ENCODE measurements around the gene ARMC7.
A peak's percentile ranks its signal among the peaks of the same experiment; 100 is the strongest.
"Not testable (repeated sequence)": the region's sequence is repeated elsewhere in the genome, so short reads cannot be mapped to it uniquely, and the experiment has no call there.

The ARMC7 gene

GRCh38 chr17:75154195-75155106, 44.7 kb downstream of the ARMC7 start, which contains the start of gene JPT1:
Gene JPT1 (minus strand): TSS chr17:75154512. CDS start chr17:75154397, 115 bp downstream.
- peak; percentile 93 to 98 (median 96) for DNase-seq

- DNase-seq, result no peak
Measured at GRCh38 chr17:75155191-75155601, 45.4 kb downstream of the ARMC7 start.

DNA sequence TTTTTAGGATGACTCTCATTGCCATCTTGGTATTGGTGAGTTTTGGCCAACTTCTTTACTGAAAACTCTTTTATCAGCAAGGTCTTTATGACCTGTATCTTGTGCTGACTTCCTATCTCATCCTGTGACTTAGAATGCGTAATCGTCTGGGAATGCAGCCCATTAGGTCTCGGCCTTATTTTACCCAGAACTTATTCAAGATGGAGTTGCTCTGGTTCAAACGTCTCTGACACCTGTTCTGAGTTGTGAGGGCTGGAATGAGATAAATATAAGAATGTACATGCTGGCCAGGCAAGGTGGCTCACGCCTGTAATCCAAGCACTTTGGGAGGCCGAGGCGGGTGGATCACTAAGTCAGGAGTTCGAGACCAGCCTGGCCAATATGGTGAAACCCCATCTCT, 48.7 kb downstream of the ARMC7 start:
- not testable (repeated sequence) for DNase-seq

GRCh38 chr17:75159196-75160031, 49.6 kb downstream of the ARMC7 start:
- DNase-seq, result no peak

DNA sequence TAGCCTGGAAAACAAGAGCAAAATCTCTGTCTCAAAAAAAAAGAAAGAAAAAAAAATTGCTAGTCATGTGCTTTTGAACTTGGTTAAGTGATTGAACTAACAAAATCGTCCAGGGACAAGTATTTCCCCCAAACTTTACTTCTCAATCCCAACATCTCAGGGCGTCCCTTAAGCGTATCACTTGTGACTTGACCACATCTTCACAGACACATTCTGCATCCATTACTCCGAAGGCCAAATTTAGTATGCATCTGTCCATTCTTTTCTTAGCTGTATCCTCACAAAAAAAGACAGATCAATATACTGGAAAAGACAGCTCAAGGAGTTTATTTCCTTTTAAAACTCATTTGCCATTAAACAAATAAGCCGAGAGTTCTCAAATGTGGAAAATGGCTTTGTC, 50.4 kb downstream of the ARMC7 start:
- DNase-seq, result no peak

- no peak for DNase-seq
Measured at GRCh38 chr17:75163074-75163473, 53.3 kb downstream of the ARMC7 start.

GRCh38 chr17:75164606-75165005, 54.8 kb downstream of the ARMC7 start:
- DNase-seq, result not testable (repeated sequence)

DNA sequence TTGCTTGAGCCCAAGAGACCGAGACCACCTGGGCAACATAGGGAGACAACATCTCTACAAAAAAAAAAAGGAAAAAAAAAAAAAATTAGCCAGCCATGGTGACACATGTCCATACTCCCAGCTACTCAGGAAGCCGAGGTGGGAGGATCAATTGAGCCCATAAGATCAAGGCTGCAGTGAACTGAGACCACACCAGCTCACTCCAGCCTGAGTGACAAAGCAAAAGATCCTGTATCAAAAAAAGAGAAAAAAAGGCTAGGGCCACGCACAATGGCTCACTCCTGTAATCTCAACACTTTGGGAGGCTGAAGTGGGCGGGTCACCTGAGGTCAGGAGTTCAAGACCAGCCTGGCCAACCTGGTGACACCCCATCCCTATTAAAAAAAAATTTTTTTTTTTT, 59.2 kb downstream of the ARMC7 start:
- DNase-seq, result no peak

DNA sequence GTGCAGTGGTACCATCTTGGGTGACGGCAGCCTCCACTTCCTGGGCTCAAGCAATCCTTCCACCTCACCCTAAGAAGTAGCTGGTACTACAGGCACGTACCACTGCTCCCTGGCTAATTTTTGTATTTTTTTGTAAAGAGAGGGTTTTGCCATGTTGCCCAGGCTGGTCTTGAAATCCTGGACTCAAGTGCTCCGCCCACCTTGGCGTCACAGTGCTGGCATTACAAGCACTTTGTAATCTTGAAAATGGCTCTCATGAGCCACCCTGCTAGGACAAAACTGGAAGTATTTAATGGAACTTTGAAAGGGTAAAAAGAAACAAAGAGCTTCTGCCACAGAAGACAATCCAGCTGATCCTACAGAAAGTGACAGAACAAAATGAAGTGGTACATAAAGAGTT, 63.8 kb downstream of the ARMC7 start:
- DNase-seq, result no peak

GRCh38 chr17:75174996-75175395, 65.2 kb downstream of the ARMC7 start:
- DNase-seq, result no peak

GRCh38 chr17:75176625-75177024, 66.9 kb downstream of the ARMC7 start:
- no peak for DNase-seq

GRCh38 chr17:75178453-75178852, 68.7 kb downstream of the ARMC7 start:
- DNase-seq, result no peak
